ENCODE results near the gene STAM.

- TF ChIP-seq CTCF (IDR thresholded peaks at IDR 0.05; ENCODE audit: poor library complexity, severe bottlenecking) (no peak), REST (IDR thresholded peaks at IDR 0.05; ENCODE audit: borderline replicate concordance) (no peak), POLR2AphosphoS5 (IDR thresholded peaks at IDR 0.05) (no peak), EZH2 (IDR thresholded peaks at IDR 0.05; ENCODE audit: borderline replicate concordance, insufficient read depth, low read length, poor library complexity, severe bottlenecking) (no peak), MXI1 (conservative IDR thresholded peaks at IDR 0.05; ENCODE audit: poor library complexity, severe bottlenecking) (no peak), RAD21 (conservative IDR thresholded peaks at IDR 0.05) (no peak), EP300 (conservative IDR thresholded peaks at IDR 0.05; ENCODE audit: poor library complexity, severe bottlenecking) (no peak), TAF1 (IDR thresholded peaks at IDR 0.05; ENCODE audit: low read depth) (no peak), SMC3 (conservative IDR thresholded peaks at IDR 0.05; ENCODE audit: poor library complexity) (no peak)
Observed at GRCh38 chr10:17597386-17597785, 46.6 kb upstream of the STAM start.

Data from neural cell (in vitro differentiated cells).